GM21447 (cell line): ENCODE results near the gene EBI3.
"Not testable (repeated sequence)": the region's sequence is repeated elsewhere in the genome, so short reads cannot be mapped to it uniquely, and the experiment has no call there.

Experiments used
- ATAC-seq: cut with Tn5 transposase; IDR thresholded peaks from one replicate; pipeline ENCODE4 v1.9.1; 2021; ENCODE audit not compliant: unreplicated experiment

The EBI3 gene

GRCh38 chr19:4199699-4200293, 29.5 kb upstream of the EBI3 start:
- ATAC-seq, result no peak

DNA sequence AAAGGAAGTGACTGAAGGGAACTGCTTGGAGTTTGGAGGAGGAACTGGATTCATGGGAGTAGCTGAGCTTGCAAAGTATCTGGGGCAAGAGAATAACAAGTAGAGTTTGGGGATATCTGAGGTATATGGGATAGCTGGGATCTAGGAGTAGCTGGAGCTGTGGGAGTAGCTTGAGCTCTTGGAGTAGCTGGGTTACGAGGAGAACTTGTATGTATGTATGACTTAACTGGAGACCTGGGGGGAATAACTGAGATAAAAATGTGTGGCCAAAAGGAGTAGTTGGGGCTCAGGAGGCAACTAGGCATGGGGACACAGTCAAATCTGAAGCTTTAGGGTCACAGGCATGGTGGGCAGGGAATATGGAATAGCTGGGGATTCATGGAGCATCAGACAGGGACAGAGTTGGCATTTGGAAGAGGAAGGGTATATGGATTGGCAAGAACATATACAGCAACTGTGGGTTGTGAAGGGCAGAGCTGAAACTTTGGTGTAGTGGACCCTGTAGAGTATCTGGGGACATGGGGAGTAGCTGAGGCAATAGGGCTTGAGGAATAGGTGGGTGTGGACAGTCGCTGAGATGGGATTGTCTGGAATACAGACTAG, 28.3 kb upstream of the EBI3 start:
- ATAC-seq, result no peak

- ATAC-seq, result no peak
These were observed 27.5 kb upstream of the EBI3 start for GRCh38 chr19:4201798-4202197.

GRCh38 chr19:4206818-4207484, 22.4 kb upstream of the EBI3 start:
- no peak for ATAC-seq

GRCh38 chr19:4208385-4209094, 20.8 kb upstream of the EBI3 start:
- no peak for ATAC-seq

- no peak for ATAC-seq
These were observed 19.1 kb upstream of the EBI3 start for GRCh38 chr19:4210166-4210731.

DNA sequence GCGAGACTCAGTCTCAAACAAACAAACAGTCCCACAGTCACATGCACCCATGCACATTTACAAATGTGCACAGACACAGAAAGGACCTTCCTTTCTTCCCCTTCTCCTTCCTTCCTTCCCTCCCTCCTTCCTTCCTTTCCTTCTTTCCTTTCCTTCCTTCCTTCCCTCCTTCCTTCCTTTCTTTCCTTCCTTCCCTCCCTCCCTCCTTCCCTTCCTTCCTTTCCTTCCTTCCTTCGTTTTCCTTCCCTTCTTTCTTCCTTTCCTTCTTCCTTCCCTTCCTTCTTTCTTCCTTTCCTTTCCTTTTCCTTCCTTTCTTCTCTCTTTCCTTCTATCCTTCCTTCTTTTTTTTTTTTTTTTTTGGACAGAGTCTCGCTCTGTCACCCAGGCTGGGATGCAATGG, 16.2 kb upstream of the EBI3 start:
- no peak for ATAC-seq

DNA sequence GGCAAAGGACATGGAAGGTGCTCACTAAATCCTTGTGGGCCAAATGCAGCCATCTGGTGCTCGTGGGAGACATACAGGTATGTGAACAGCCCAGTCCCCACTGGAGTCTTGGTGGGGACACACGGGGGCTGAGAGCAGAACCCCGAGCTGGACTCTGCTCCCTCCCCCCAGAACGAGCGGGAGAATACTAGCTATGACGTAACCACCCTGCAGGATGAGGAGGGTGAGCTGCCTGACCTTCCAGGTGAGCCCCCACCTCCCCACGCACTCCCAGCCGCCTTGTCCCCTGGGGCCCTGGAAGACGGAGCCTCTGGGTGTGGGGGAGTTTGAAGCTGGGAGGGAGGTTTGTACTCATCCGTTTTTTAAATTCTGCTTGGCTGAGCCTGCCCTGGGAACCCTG, 13.5 kb upstream of the EBI3 start:
- no peak for ATAC-seq

GRCh38 chr19:4216846-4217245, 12.5 kb upstream of the EBI3 start:
- no peak for ATAC-seq

DNA sequence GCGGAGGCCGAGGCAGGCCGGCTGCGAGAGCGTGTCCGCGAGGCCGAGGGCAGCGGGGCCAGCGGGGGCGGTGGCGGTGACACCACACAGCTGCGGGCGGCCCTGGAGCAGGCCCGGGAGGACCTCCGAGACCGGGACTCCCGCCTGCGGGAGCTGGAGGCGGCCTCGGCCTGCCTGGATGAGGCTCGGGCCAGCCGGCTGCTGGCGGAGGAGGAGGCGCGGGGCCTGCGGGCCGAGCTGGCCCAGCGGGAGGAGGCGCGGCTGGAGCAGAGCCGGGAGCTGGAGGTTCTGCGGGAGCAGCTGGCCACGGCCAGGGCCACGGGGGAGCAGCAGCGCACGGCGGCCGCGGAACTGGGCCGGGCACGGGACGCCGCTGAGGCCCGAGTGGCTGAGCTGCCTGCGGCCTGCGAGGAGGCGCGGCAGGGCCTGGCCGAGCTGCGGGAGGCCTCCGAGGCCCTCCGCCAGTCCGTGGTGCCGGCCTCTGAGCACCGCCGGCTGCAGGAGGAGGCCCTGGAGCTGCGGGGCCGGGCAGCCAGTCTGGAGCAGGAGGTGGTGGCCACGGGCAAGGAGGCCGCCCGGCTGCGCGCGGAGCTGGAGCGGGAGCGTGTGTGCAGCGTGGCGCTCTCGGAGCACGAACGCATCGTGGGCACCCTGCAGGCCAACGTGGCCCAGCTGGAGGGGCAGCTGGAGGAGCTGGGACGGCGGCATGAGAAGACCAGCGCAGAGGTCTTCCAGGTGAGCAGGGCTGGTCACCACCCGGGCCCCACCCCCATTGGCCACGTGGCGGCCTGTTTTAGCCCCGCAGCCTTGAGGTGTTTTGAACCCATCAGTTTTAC, 11.7 kb upstream of the EBI3 start:
- ATAC-seq, result no peak

- ATAC-seq, result not testable (repeated sequence)
These were observed 10.8 kb upstream of the EBI3 start for GRCh38 chr19:4218523-4218922.

GRCh38 chr19:4220188-4220587, 9.1 kb upstream of the EBI3 start:
- ATAC-seq, result no peak

- no peak for ATAC-seq
These were observed 4.9 kb upstream of the EBI3 start for GRCh38 chr19:4224470-4224869.

GRCh38 chr19:4225885-4226284, 3.4 kb upstream of the EBI3 start:
- no peak for ATAC-seq

DNA sequence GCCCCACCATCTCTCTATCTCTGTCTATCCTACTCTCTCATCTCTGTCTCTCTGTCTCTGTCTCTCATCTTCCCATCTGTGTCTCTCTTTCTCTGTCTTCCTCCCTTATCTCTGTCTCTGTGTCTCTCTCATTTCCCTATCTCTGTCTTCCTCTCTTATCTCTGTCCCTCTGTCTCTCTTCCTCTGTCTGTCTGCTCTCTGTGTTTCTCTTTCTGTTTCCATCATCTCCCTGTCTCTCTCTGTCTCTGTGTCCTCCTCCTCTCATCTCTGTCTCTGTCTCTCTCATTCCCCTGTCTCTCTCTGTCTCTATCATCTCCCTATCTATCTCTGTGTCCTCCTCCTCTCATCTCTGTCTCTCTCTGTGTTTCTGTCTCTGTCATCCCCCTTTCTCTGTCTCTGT, 1.6 kb upstream of the EBI3 start:
- no peak for ATAC-seq

DNA sequence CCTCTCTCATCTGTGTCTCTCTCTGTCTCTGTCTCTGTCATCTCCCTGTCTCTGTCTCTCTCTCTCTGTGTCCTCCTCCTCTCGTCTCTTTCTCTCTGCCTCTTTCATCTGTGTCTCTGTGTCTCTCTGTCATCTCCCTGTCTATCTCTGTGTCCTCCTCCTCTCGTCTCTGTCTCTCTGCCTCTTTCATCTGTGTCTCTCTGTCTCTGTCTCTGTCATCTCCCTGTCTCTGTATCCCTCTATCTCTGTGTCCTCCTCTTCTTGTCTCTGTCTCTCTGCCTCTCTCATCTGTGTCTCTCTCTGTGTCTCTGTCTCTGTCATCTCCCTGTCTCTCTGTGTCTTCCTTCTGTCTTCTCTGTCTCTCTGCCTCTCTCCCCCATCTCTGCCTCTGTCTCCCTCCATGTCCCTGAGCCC, 551 bp upstream of the EBI3 start:
- ATAC-seq, result no peak

DNA sequence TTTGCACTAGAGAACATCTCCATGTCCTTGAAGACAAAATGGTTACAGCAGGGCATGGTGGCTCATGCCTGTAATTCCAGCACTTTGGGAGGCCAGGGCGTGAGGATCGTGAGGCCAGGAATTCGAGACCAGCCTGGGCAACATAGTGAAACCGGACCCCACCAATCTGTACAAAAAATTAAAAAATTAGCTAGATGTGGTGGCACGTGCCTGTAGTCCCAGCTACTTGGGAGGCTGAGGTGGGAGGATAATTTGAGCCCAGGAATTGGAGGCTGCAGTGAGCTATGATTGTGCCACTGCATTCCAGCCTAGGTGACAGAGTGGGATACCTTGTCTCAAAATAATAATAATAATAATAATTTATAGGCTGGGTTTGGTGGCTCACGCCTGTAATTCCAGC, 914 bp downstream of the EBI3 start:
- not testable (repeated sequence) for ATAC-seq

GRCh38 chr19:4231521-4231920, 2.2 kb downstream of the EBI3 start:
- not testable (repeated sequence) for ATAC-seq

DNA sequence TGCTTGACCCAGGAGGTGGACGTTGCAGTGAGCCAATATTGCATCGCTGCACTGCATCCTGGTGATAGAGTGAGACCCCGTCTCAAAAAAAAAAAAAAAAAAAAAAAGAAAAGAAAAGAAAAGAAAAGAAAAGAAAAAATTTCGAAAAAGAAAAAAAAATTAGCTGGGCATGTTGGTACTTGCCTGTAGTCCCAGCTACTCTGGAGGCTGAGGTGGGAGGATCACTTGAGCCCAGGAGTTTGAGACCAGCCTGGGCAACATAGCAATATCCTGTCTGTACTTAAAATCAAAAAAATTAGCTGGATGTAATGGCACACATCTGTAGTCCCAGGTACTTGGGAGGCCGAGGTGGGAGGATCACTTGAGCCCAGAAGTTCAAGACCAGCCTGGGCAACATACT, 2.8 kb downstream of the EBI3 start:
- not testable (repeated sequence) for ATAC-seq

DNA sequence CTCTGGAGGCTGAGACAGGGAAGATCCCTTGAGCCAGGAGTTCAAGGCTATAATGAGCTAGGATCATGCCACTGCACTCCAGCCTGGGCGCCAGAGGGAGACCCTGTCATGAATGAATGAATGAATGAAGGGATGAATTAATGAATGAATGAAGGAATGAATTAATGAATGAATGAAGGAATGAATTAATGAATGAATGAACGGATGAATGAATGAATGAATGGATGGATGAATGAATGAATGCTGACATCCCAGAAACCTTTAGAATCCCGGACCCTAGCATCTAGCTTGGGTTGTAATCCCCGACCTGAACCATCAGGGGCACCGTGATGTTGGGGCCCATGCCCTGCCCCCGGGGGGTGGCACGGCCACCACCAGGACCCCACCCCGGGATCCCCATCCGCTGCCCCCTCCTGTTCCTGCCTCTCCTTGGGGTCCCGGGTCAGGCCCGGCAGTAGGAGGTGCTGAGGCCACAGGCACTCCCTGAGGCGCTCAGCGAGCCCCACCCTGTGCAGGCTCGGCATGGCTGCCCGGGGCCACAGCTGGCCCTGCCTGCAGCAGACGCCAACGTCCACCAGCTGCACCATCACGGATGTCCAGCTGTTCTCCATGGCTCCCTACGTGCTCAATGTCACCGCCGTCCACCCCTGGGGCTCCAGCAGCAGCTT, 3.4 kb downstream of the EBI3 start:
- ATAC-seq, result no peak
